HEK293 (cell line): ENCODE results near the gene SLC37A4.

Source experiments
- BCL11B ChIP-seq: fragments of 450-650 bp; formaldehyde crosslinking; IDR thresholded peaks from 2 replicates; pipeline ENCODE4 v1.5.1; 2016; ENCODE audit warnings: low read depth, missing biosample characterization, missing genetic modification characterization
- KLF1 ChIP-seq: fragments of 450-650 bp; formaldehyde crosslinking; IDR thresholded peaks from 2 replicates; pipeline ENCODE4 v1.5.1; 2016; ENCODE audit warnings: missing biosample characterization, missing genetic modification characterization
- TCF7L2 ChIP-seq: IDR thresholded peaks from 2 replicates; pipeline ENCODE4 v1.6.1; 2011; ENCODE audit warnings: low read depth, mild to moderate bottlenecking, inconsistent platforms, low read length, moderate library complexity, borderline replicate concordance
- ZFP41 ChIP-seq: fragments of 450-650 bp; formaldehyde crosslinking; IDR thresholded peaks from 2 replicates; pipeline ENCODE4 v1.5.1; 2016; ENCODE audit warnings: missing biosample characterization, missing genetic modification characterization, borderline replicate concordance
- ZNF169 ChIP-seq: fragments of 450-650 bp; formaldehyde crosslinking; IDR thresholded peaks from 2 replicates; pipeline ENCODE4 v1.5.1; 2016; ENCODE audit warnings: missing biosample characterization, missing genetic modification characterization
- TF ChIP-seq, protein P1 (sequence below): fragments of 450-650 bp; formaldehyde crosslinking; IDR thresholded peaks from 2 replicates; pipeline ENCODE4 v1.5.1; 2016; ENCODE audit warnings: missing biosample characterization, missing genetic modification characterization
- TF ChIP-seq, protein P2 (sequence below): fragments of 450-650 bp; formaldehyde crosslinking; IDR thresholded peaks from 2 replicates; pipeline ENCODE4 v1.5.1; 2016; ENCODE audit warnings: missing biosample characterization, missing genetic modification characterization
- TF ChIP-seq, protein P3 (sequence below): fragments of 450-650 bp; IDR thresholded peaks from 2 replicates; pipeline ENCODE4 v1.5.1; 2018; ENCODE audit warnings: missing biosample characterization, mild to moderate bottlenecking, missing genetic modification characterization

DNA sequence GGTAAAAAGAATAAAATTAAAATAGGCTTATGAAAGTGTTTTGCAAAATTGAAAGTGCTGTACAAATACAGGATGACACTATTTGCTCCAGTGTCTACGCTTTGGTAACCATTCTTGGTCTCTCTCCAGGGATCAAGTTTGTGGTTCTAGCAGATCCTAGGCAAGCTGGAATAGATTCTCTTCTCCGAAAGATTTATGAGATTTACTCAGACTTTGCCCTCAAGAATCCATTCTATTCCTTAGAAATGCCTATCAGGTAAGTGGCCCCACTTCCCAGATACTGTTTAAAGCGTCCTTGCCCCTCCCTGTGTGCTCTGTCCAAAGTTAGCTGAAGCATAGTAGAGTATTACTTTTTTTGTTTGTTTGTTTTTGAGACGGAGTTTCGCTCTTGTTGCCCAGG is 9.0 kb downstream of the SLC37A4 start:
- TF ChIP-seq ZFP41 (tag by site-specific recombination) (no peak), ZNF169 (tag by site-specific recombination) (no peak), TCF7L2 (no peak), KLF1 (tag by site-specific recombination) (no peak), BCL11B (tag by site-specific recombination) (no peak)
- TF ChIP-seq, protein P1, sequence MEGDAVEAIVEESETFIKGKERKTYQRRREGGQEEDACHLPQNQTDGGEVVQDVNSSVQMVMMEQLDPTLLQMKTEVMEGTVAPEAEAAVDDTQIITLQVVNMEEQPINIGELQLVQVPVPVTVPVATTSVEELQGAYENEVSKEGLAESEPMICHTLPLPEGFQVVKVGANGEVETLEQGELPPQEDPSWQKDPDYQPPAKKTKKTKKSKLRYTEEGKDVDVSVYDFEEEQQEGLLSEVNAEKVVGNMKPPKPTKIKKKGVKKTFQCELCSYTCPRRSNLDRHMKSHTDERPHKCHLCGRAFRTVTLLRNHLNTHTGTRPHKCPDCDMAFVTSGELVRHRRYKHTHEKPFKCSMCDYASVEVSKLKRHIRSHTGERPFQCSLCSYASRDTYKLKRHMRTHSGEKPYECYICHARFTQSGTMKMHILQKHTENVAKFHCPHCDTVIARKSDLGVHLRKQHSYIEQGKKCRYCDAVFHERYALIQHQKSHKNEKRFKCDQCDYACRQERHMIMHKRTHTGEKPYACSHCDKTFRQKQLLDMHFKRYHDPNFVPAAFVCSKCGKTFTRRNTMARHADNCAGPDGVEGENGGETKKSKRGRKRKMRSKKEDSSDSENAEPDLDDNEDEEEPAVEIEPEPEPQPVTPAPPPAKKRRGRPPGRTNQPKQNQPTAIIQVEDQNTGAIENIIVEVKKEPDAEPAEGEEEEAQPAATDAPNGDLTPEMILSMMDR (tag by site-specific recombination), result no peak
- TF ChIP-seq, protein P2, sequence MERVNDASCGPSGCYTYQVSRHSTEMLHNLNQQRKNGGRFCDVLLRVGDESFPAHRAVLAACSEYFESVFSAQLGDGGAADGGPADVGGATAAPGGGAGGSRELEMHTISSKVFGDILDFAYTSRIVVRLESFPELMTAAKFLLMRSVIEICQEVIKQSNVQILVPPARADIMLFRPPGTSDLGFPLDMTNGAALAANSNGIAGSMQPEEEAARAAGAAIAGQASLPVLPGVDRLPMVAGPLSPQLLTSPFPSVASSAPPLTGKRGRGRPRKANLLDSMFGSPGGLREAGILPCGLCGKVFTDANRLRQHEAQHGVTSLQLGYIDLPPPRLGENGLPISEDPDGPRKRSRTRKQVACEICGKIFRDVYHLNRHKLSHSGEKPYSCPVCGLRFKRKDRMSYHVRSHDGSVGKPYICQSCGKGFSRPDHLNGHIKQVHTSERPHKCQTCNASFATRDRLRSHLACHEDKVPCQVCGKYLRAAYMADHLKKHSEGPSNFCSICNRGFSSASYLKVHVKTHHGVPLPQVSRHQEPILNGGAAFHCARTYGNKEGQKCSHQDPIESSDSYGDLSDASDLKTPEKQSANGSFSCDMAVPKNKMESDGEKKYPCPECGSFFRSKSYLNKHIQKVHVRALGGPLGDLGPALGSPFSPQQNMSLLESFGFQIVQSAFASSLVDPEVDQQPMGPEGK (tag by site-specific recombination), result no peak
- TF ChIP-seq, protein P3, sequence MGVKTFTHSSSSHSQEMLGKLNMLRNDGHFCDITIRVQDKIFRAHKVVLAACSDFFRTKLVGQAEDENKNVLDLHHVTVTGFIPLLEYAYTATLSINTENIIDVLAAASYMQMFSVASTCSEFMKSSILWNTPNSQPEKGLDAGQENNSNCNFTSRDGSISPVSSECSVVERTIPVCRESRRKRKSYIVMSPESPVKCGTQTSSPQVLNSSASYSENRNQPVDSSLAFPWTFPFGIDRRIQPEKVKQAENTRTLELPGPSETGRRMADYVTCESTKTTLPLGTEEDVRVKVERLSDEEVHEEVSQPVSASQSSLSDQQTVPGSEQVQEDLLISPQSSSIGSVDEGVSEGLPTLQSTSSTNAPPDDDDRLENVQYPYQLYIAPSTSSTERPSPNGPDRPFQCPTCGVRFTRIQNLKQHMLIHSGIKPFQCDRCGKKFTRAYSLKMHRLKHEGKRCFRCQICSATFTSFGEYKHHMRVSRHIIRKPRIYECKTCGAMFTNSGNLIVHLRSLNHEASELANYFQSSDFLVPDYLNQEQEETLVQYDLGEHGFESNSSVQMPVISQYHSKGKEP (tag by site-specific recombination), result no peak
